ENCODE measurements around the gene TUNAR.

The TUNAR gene

DNA sequence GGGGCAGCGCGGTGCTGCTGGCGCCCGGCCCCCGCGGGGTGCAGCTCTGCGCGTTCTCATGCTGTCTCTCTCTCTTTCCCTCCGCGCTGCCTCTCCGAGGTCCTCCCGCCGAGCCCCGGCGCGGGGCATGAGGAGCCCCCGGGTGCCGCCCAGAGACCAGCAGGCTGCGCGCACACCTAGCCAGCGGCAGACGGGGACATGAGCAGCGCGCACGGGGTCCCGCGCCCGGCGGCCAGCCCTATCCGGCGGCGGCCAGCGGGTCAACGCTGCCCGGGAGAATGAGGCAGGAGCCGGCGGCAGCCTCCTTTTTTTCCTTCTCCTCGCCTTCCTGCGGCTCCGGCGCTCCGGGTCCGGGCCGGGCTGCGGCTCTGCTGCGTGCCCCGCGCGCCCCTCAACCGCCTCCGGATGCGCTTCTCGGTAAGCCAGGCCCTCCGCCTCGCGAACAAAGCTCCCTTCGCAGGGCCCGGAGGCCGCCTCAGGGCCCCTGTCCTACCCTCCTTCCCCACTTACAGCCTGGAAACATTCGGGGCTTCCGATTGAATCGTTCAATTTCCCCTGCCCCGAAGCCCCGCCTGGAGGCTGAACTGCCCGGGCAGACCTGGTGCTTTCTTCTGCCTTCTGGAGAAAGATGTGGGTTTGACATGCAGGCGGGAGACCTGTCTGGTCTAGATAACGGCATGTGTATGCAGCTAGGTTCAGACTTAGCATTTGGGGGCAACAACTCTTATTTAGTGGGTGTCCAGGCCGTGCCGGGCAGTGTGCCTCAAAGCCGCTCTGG lies at the start of gene TUNAR:
TUNAR (plus strand) TSS at position 72 of the 778 bp plus-strand sequence.
- DNase-seq: no peak

DNA sequence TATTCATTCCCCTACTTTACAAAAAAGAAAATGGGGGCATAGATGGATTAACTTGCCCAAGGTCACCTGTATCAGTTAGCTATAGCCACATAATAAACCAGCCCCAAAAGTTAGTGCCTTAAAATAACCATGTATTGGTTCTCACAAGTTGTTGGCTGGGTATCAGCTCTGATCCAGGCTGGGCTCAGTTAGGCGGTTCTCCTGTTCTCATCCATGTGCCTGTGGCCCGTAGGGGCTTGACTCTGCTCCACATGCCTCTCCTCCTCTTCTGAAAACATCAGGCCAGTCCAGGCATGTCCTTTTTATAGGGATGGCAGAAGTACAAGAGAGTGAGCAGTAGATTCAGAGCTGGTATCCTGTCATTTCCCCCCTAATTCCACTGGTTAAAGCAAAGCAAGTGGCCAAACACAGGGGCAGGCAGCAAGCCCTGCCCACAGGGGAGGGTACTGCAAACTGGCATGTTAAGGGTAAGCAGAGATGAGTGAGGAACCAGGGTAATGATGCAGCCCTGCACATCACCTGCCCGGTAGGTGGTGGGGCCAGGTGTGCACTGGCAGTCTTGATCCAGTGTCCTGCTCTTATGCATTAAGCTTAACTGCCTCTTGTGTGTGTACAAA lies 47.9 kb upstream of the TUNAR start:
- DNase-seq: no peak

DNA sequence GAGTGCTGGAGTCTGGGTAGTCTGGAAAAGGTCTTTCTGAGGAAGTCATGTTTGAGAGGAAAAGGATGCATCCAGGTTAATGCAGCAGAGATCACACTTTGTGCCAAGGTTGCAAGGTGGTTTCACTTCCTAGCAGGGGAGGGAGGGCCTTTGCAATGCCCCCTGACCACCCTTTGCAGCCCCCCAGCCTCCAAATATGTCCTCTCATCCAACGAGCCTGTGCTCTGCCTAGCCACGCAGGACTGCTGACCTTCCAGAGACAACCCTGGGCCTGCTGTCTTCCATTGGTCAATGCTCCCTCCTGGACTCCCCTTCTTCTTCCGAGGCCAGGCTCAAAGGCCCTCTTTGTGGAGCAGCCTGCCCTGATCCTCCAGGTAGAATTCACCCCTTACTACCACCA lies 47.3 kb upstream of the TUNAR start:
- no peak for DNase-seq

DNA sequence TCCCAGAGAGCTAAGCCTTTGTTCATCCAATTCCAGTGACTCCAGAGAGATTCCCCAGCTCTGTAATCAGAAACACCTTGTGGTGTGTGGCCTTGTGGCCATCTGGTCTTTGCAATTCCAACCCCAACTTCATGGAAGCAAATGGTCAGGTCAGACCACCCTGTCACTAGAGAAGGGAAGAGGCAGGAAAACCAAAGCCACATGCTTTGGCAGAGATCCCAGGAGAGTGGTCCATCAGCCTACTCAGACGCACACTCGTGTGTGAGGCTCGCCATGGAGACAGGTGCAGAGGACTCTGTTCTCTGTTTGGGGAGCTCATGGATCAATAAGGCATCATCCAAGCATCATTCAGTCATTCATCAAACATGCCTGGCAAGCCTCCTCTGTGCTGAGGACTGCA lies 46.2 kb upstream of the TUNAR start:
- no peak for DNase-seq

DNA sequence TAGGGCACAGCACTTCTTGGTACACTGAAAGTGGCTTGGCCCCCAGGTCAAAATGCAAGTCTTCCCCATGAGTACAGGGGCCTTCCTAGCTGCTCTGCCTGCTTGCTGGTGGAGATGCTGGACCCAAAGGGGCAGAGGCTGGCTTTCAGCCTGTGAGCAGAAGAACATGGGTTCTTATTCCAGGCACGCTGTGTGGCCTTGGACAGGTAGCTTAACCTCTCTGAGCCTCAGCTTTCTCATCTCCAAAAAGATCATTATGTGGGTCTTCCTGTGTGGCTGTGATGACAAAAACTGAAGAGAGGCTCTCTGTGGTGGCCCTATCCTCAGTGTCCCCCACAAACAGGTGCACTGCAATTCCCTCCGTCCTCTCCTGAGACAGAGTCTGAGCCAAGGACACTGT lies 45.6 kb upstream of the TUNAR start:
- DNase-seq: no peak

DNA sequence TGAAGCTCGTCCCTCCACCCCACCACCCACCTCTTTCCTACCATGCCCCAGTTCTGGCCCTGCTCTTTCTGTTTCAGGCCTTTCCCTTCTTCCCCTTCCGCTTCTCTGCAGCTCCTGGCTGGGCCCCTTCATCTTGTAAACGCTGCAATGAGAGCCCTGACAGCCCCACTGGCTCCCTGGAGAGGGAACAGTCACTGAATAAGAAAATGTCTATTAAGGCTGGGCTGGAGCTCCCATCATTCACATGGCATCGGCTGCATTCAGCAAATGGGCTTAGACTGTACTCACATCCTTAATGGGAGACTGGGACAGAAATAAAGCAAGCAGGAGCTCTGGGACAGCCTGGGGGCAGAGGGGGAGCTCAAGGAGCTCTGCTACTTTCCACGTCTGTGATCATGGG lies 45.2 kb upstream of the TUNAR start:
- DNase-seq: no peak

DNA sequence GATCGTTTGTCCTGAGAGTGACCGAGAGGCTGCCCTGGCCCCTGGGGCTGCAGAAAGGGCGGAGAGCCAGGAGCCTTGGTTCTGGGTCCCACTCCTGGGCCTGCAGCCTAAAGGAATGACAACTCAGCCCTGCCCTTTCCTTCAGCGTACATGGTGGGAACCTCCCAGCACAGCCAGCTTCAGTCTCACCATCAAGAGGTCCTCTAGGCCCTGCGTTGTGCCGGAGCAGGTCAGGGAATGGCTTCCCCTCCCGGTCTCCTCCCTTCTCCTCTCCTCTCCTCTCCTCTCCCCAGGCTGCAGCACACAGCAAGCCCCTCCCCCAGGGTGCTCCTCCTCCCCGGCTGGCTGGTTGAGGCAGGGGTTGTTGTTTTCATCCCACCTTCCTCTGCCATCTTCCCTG lies 44.6 kb upstream of the TUNAR start:
- DNase-seq: no peak

DNA sequence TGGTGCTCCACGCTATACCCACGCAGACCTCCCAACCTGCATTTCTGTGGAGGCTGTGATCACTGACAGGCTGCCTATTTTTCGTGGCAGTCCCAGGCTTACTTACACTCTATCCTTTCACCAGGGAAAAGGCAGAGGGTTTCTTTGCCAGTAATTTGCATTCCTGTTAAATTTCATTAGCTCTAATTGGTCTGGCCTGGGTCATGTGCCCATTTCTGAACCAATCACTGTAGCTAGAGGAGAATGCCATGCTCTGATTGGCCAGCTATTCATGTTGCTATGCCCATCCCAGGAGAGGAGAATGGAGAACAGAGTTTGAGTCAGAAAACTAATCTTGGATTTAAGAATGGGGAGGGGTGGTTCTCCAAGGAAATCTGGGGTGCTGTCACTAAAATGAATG lies 43.2 kb upstream of the TUNAR start:
- DNase-seq: no peak

DNA sequence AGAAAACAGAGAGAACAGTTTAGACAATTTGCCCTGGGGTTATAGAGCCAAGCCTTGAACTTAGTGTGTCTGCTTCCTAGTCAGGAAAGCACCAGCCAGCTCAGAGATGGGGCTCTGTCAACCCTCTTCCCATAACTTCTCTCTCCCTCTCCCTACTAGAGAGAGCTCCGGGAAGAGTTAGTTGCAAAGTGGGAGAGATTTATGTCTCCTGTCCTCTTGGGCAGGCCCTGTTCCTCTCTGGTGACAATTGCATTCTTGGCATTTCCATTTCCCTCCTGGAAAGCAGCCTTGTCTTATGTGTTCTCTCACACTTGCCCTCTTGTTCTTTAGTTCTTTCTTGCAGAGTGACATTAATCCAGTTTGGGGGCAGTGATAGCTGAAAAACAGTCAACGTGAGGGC lies 42.1 kb upstream of the TUNAR start:
- no peak for DNase-seq

DNA sequence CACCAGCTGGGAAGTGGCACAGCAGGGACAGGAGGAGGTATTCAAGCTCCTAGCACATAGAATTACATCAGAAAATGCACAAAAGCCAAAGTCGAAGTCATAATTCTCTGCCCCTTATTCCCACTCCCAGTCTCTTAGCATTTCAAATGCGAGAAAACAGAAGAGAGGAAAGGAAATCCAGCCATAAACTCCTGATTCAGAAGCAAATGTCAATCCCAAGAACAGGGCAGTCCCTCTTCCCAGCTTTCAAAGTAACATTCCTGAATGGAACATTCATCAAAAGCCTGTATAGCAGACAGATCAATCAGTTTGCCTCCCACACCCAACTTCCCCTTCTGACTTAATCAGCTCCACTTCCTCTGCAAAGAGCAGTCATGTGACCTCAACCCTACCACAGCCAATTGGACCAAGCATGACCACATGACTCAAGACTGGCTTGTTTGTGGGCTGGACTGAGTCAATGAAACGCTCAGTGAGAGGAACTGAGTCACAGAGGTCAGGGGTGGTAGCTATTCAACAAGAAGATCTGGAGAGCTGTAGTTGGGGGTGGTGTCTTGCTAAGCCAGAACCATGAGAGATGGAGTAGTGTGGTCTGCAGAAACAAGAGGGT lies 41.4 kb upstream of the TUNAR start:
- no peak for DNase-seq

DNA sequence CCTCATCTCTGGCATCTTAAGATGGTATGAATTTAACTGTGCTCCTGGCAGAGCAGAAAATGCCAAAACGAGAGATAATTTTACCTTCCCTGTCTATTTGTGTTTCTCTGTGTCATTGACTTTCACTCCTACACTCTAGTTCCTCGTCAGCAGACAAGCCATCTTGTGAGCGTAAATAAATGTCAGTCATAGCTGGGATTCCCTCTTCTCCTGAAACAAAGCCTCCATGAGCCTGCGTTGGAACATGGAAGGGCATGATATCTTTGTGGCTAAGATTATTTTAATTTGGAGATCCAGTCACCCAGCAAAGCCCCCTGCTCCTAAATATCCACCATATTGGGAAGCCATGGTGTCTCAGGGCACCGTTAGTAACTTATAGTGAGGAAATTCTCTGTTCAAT lies 37.8 kb upstream of the TUNAR start:
- DNase-seq: no peak

DNA sequence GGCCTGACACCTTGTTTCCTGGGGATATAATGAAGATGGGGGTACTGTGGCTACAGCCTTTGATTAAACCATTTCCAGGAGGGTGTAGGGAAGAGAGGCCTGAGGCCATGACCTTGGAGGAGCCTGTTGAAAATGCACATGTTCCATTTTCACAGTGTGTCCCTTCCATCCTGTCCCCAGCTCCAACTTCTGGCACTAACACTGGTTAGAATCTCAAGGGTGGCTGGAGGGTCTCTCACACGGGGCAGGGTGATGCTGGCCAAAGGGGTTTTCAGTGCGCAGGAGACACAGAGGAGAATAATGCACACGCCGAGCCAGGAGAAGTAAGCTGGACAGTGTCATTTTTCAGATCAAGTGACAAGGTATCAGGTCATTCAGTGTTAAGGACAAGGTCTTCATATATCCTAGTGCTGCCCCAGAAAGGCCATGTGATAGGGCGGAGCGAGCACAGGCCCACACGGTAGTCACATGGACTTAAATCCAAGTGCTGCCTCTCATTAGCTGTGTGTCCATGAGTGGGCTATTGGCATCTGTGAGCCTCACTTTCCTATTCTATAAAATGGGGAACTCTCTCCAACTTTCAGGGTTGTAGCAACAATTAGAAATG lies 36.4 kb upstream of the TUNAR start:
- DNase-seq: no peak

DNA sequence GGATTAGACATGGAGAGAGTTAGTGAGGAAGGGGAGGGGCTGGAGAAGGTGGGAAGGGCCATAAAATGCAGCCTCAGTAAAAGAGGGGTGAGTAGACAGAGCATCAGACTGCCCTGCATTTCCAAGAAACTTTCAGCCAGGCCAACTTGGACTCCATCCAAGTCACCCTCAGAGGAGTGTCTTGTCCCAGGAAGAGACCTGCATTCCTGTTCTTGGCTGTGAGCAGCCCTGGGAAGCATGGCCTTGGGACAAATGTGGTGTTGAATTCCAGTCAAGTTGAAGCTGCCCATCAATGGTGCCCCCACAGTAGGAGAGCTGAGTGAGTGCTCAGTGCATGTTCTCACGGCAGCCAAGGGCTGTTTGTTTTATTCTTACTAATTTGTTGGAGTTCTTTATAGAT lies 35.0 kb upstream of the TUNAR start:
- DNase-seq: no peak

DNA sequence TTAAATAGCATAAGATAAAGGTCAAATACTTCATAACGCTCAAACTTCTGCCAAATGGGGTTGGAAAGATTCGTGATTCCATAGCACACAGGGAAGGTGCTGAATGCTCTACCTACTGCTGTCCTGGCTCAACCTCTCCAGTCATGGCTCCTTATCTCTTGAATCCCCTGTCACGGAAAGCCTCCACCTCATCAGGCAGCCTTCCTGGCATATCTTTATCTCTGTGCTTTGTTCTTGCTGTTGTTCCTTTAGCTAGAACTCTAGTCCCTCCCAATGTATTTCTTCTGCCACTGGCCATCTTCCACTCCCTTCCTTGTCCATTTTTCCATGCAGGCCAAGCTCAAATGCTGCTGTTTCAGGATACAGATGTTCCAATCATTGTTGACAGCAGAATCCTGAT lies 26.9 kb upstream of the TUNAR start:
- no peak for DNase-seq

DNA sequence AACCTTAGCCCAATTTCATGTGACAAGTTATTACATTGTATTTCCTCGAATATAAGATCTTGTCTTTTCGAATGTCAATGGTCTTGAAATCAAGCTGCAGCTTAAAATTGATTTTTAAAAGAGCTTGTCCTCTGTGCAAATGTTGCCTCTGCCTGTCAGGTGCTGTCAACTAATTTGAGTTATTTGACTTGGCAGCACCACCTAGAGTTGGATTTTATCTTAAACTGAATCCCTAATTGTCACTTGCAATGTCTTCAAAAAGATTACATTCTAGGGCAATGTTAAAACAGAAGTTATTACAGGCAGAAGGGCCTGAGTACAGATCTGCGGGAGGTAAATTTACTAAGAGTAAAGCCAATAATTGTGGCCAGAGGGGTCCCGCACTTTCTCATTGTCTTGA lies 26.2 kb upstream of the TUNAR start:
- DNase-seq: no peak

DNA sequence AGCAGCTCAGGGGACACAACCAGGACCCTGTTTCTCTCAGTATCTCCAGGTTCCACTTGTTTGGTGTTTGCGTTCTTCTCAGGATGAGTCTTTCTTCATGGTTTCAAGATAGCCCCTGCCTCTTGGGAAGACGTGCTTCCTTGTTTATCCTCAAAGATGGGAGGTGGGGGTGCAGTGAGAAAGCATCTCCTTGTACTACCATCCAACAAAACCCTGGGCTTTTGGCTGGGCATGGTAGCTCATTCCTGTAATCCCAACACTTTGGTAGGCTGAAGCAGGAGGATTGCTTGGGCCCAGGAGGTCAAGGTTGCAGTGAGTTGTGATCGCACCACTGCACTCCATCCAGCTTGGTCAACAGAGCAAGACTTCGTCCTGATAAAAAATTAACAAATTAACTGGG lies 21.0 kb upstream of the TUNAR start:
- no peak for DNase-seq

DNA sequence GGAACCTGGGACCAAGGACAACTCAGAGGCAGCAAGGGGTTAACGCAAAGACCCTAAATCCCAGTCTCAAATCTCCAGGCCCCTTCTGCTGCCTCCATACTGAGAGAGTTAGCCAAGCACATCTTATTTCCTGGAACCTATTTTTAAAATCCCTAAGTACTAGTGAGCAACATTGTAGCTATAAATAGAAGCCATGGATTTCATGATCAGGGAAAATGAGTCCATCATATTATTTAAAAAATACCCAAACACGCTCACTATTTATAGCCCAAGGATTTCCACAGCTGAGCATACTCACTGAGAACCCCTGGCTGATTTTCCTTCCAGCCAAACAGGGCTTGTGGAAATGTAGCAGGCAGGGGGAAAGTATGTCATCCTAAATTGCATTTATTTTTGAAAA lies 19.4 kb upstream of the TUNAR start:
- DNase-seq: no peak

DNA sequence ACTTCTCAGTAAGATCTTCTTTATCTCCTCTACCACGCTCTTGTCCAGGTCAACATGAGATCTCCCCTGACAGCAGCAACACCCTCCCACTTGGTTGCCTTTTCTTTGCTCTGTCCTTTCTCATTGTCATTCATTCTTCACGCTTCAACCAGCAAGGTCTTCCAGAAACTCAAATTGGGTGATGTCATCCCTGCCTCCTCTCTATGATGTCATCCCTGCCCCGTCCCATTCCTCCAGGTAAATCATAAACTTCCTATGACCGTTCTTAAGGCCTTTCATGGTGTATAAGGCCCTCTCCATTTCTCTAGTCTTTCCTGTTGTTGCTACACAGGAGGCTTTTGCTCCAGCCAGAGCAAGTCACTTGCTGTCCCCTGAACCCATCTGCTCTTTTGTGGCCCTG lies 17.7 kb upstream of the TUNAR start:
- DNase-seq: no peak

DNA sequence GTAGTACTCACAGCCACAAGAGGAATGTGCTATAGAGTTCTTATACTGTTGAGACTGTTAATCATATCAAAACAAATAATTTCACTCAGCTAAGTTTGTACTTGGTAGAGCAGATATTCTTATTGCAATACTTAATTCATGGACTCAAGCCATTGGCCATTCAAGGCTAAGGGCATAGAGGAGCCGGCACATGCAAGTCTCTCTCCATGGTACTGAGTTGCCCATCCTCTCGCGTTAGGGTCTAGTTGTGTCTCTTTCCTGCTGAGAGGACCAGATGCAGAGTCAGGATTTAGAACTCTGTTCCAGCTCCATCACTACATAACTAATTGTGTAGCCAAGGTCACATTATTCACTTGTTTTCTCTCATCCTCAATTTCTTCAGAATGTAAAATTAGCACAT lies 14.4 kb upstream of the TUNAR start:
- no peak for DNase-seq

DNA sequence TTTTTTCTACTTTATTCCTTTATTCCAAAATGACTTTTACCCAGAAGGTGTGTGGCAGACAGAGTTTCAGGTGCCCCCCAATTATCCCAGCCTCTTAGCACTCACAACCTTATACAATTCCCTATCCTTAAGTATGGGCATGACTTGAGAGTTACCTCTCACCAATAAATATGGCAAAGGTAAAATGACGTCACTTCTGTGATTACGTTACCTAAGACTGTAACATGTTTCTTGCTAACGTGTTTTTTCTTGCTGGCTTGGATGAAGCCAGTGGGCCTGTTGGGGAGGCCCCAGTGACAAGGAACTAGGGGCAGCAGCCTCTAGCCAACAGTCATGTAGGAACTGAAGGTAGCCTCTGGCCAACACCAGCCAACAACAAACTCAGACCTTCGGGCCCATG lies 13.3 kb upstream of the TUNAR start:
- no peak for DNase-seq

DNA sequence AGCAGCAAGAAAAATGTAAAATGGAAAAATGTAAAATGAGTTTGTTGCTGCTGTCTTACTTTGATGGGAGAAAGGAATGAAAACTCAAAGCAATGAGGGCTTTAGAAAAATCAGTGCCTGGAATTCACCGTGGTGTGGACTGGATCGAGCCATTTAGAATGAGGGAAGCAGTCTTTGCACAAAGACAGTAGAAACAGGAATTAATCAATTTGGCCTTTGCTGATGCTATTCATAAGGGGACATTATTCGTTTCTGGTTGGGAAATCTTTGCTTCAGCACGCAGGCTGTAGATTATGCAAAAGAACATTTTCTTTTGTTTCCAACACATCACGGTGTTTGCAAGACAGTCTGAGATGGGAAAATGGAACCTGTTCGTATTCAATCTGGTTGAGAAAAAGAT lies 6.9 kb upstream of the TUNAR start:
- DNase-seq: no peak

DNA sequence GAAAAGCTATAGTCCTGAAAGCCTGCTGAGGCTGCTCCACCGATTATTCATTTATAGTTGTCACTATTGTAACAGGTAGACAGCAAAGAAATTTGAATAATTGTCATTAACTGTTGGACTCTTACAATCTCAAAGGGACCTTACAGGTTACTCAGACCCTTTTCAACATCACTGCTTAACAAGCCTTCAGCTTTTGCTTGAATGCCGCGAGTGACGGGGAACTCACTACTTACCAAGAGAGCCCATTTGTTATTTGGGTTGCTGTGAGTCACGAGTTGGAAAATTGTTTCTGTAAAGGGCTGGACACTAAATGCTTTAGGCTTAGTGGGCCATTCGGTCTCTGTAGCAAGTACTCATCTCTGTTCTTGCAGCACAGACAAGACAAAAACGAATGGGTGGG lies 5.9 kb upstream of the TUNAR start:
- DNase-seq: no peak

DNA sequence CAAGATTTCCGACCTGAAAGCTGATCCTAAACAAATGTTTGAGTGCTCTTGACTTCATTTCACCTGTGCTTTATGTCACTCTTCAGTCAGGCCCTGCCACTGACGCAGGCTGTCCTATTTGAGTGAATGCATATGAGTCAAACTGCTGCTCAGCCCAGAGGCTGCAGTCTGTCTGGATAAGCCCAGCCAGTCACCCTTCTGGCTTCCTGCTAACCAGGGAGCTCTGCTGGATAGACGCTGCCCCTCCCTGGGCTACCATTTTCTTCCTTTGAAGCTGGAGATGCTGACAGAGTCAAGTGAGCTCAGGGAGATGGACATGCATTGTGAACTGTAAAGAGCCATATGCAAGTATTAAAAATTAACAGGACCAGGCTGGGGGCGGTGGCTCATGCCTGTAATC lies 5.1 kb upstream of the TUNAR start:
- DNase-seq: no peak

DNA sequence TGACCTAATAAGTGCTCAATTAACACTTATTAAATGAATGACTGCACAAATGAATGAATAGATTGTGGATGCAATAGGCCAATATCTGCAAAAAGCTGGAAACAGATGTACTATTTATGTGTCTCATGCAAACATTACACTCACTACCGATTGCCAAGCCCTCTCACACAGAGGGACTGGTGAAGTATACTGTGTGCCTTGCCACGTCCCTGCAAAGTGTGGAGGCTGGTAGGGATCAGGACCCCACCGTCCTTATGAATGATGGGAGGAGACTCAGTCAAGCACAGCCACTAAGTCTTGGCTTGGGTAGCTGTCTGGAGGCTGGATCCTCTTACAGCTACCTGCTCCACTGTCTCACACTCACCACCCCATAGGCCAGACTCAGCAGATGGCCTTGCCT lies 3.9 kb upstream of the TUNAR start:
- DNase-seq: no peak

Measured in hippocampal formation (tissue), 2 donors.